Mesenchymal stem cell (in vitro differentiated cells and primary cell): ENCODE measurements around the gene STOML1.

Experiments
- DNase-seq: peaks from one replicate; pipeline ENCODE4 v3.0.0-alpha.2; 2013
- H2AFZ ChIP-seq: one replicate; pipeline ENCODE4 v1.6.1; 2013; ENCODE audit warnings: low read depth, mild to moderate bottlenecking, control low read depth, inconsistent platforms, low read length, moderate library complexity
- H2AK5ac ChIP-seq: 2 replicates; pipeline ENCODE4 v1.6.1; 2013; ENCODE audit warnings: low read length, moderate library complexity, mild to moderate bottlenecking, inconsistent platforms; ENCODE audit not compliant: severe bottlenecking
- H2BK120ac ChIP-seq: one replicate; pipeline ENCODE4 v1.6.1; 2013; ENCODE audit warnings: low read depth, mild to moderate bottlenecking, inconsistent platforms, low read length, moderate library complexity
- H2BK12ac ChIP-seq, 2 experiments: one replicate each; pipeline ENCODE4 v1.6.1; 2013; ENCODE audit warnings: inconsistent platforms in 2 of 2, low read length in 2 of 2, mild to moderate bottlenecking in 2 of 2, moderate library complexity in 2 of 2, control low read depth in 1 of 2
- H2BK15ac ChIP-seq: one replicate; pipeline ENCODE4 v1.6.1; 2013; ENCODE audit warnings: mild to moderate bottlenecking, low read depth, inconsistent platforms; ENCODE audit not compliant: poor library complexity, severe bottlenecking
- H2BK5ac ChIP-seq: 2 replicates; pipeline ENCODE4 v1.6.1; 2013; ENCODE audit warnings: low read depth, mild to moderate bottlenecking, low read length, control low read depth, inconsistent platforms; ENCODE audit not compliant: poor library complexity, severe bottlenecking
- H3K14ac ChIP-seq, 2 experiments: one replicate each; pipeline ENCODE4 v1.6.1; 2013; ENCODE audit warnings: inconsistent platforms in 2 of 2, low read length in 2 of 2, control low read depth in 1 of 2, mild to moderate bottlenecking in 1 of 2, moderate library complexity in 1 of 2
- H3K18ac ChIP-seq, 2 experiments: one replicate each; pipeline ENCODE4 v1.6.1; 2013; ENCODE audit warnings: inconsistent platforms in 2 of 2, low read length in 2 of 2, control low read depth in 1 of 2, low read depth in 1 of 2, mild to moderate bottlenecking in 1 of 2
- H3K23ac ChIP-seq, 2 experiments: one replicate each; pipeline ENCODE4 v1.6.1; 2013; ENCODE audit warnings: inconsistent platforms in 2 of 2, low read length in 2 of 2, mild to moderate bottlenecking in 2 of 2, moderate library complexity in 2 of 2, control low read depth in 1 of 2
- H3K27ac ChIP-seq: 2 replicates; pipeline ENCODE4 v1.5.1; 2013; ENCODE audit warnings: mild to moderate bottlenecking, moderate library complexity, low read length, control low read depth, inconsistent platforms; ENCODE audit not compliant: poor library complexity, severe bottlenecking
- H3K27me3 ChIP-seq, 2 experiments: 2 replicates each; pipeline versions ENCODE4 v1.6.1 to v1.7.0; 2013; ENCODE audit warnings: low read length in 2 of 2, mild to moderate bottlenecking in 2 of 2, moderate library complexity in 2 of 2, control low read depth in 1 of 2, inconsistent platforms in 1 of 2; ENCODE audit not compliant: control insufficient read depth in 1 of 2, insufficient read depth in 1 of 2
- H3K36me3 ChIP-seq, 2 experiments: 2 replicates each; pipeline versions ENCODE4 v1.6.1 to v1.7.0; 2013; ENCODE audit warnings: low read length in 2 of 2, control low read depth in 1 of 2, inconsistent platforms in 1 of 2, low read depth in 1 of 2, mild to moderate bottlenecking in 1 of 2; ENCODE audit not compliant: insufficient read depth in 2 of 2, control insufficient read depth in 1 of 2
- H3K4ac ChIP-seq, 2 experiments: one replicate each; pipeline ENCODE4 v1.6.1; 2013; ENCODE audit warnings: inconsistent platforms in 2 of 2, low read length in 2 of 2, mild to moderate bottlenecking in 2 of 2, moderate library complexity in 2 of 2, control low read depth in 1 of 2, low read depth in 1 of 2
- H3K4me1 ChIP-seq: 2 replicates; pipeline ENCODE4 v1.6.1; 2013; ENCODE audit warnings: low read depth, low read length, control low read depth; ENCODE audit not compliant: control insufficient read depth, insufficient read depth
- H3K4me2 ChIP-seq: 2 replicates; pipeline ENCODE4 v1.6.1; 2013; ENCODE audit warnings: low read length, mild to moderate bottlenecking, inconsistent platforms; ENCODE audit not compliant: poor library complexity, severe bottlenecking
- H3K4me3 ChIP-seq, 2 experiments: 2 replicates each; pipeline versions ENCODE4 v1.5.1 to v1.7.0; 2013; ENCODE audit warnings: low read length in 2 of 2, mild to moderate bottlenecking in 2 of 2, control low read depth in 1 of 2, low read depth in 1 of 2; ENCODE audit not compliant: insufficient read depth in 1 of 2
- H3K79me1 ChIP-seq: replicated peaks from 2 replicates; pipeline ENCODE4 v1.6.1; 2013; ENCODE audit warnings: mild to moderate bottlenecking, control low read depth, low read length, inconsistent platforms; ENCODE audit not compliant: poor library complexity, severe bottlenecking
- H3K9ac ChIP-seq: 2 replicates; pipeline ENCODE4 v1.7.0; 2013; ENCODE audit warnings: mild to moderate bottlenecking, low read length, moderate library complexity
- H3K9me3 ChIP-seq: 2 replicates; pipeline ENCODE4 v1.7.0; 2013; ENCODE audit warnings: mild to moderate bottlenecking, low read length; ENCODE audit not compliant: control insufficient read depth
- H4K8ac ChIP-seq: one replicate; pipeline ENCODE4 v1.6.1; 2013; ENCODE audit warnings: inconsistent platforms, mild to moderate bottlenecking, low read length, moderate library complexity
- H4K91ac ChIP-seq: one replicate; pipeline ENCODE4 v1.6.1; 2013; ENCODE audit warnings: mild to moderate bottlenecking, low read length, inconsistent platforms
- WGBS: methylation state at CpG from one replicate; pipeline ENCODE4 v1.1.7; 2013; ENCODE audit warnings: mixed read lengths; 5-methylcytosine and 5-hydroxymethylcytosine counted together

Gene STOML1

DNA sequence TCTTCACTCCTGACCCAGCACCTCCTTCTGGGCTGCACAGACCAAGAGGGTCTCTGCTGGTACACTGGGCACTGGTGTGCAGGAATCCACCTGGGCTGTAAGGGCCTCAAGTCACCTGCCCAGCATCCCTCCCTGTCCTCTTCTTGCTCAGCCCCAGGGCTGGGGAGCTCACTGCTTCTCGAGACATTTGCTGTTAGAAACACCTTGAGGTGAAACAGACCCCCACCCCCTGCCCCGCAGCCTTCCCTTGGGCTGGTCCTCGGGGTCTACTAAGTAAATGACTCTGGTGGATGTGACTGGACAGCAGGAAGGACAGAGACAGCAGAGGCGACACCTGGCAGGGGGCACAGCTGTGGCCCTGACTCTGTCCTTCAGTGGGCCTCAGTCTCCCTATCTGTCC, 36.8 kb downstream of the STOML1 start:
- Histone ChIP-seq H3K4ac (peak overlapping the region; percentile 30 to 73), H3K27ac (no peak overlapping the region), H3K79me1 (peaks cover 4% of the 10 kb centered on the region), H4K91ac (peak overlapping the region; percentile 75), H3K18ac (peak overlapping the region; percentile 48 to 67), H3K9ac (peak overlapping the region; percentile 60), H3K9me3 (no peaks in the 10 kb centered on the region), H2BK15ac (peak overlapping the region; percentile 44), H3K36me3 (peaks cover 22 to 30% of the 10 kb centered on the region in 2 experiments), H3K4me1 (peaks cover 52% of the 10 kb centered on the region), H2BK5ac (no peak overlapping the region), H2BK12ac (peak overlapping the region in 1 of 2 experiments; percentile 90), H2AFZ (no peak overlapping the region), H3K23ac (no peak overlapping the region), H3K14ac (peak overlapping the region in 1 of 2 experiments; percentile 26), H3K4me3 (no peak overlapping the region), H3K27me3 (no peaks in the 10 kb centered on the region), H2BK120ac (no peak overlapping the region), H4K8ac (no peak overlapping the region), H2AK5ac (peak overlapping the region; percentile 49), H3K4me2 (no peak overlapping the region)
- 96% methylated on average over 4 of the region's 4 CpGs for WGBS
- no peak for DNase-seq

DNA sequence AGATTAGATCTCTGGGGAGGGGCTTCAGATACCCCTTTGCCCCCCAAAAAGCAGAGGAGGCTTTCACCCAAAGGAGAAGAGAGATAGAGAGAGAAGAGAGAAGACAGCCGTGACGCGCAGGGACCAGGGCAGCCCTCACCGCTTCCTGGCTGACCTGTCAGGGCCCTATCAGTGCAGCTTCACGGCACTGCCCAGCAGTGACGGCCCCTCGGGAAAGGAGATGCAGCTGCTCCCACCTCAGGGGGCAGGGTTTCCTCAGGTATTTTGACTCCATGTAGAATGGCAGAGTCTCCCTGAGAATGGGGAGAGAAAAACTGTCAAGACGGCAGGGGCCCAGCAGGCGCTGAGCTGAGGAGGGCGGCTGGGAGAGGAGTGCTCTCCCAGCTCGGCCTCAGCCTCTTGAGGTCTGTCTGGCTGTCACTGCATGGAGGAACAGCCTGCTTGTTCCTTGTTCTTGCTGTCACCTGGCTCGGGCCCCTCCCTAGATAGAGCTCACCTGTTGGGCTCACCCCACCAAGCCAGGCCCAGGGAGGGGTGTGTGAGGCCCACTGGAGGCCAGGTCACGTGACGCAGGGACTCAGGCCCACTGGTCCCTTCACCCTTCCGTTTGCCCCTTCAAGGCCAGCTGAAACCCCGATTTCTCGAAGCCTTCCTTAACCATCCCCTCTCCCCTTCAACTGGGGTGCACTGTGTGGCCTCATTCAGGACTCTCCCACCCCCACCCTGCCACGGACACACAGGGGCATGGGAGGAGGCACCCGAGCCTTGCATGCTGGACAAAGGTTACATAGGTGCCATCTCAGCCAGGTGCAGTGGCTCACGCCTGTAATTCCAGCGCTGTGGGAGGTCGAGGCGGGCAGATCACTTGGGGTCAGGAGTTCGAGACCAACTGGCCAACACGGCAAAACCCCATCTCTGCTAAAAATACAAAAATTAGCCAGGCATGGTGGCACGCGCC, 37.6 kb downstream of the STOML1 start:
- H3K14ac ChIP-seq = peak overlapping the region in 1 of 2 experiments; percentile 76
- peaks cover 49% of the 10 kb centered on the region for H3K4me1 ChIP-seq
- H3K9ac ChIP-seq = no peak overlapping the region
- H2AK5ac ChIP-seq = peak overlapping the region; percentile 15
- H3K27me3 ChIP-seq = no peaks in the 10 kb centered on the region
- H2BK120ac ChIP-seq = no peak overlapping the region
- H3K4me2 ChIP-seq = no peak overlapping the region
- no peak overlapping the region for H3K27ac ChIP-seq
- peaks cover 4% of the 10 kb centered on the region for H3K79me1 ChIP-seq
- no peak overlapping the region for H4K8ac ChIP-seq
- H3K4me3 ChIP-seq = no peak overlapping the region
- peak overlapping the region in 1 of 2 experiments; percentile 15 for H3K4ac ChIP-seq
- no peak overlapping the region for H3K23ac ChIP-seq
- H2BK12ac ChIP-seq = peak overlapping the region; percentile 38 to 60
- 91% methylated on average over 27 of the region's 27 CpGs for WGBS
- peak overlapping the region; percentile 26 for H2BK15ac ChIP-seq
- no peak for DNase-seq
- H2BK5ac ChIP-seq = no peak overlapping the region
- peak overlapping the region; percentile 70 for H4K91ac ChIP-seq
- no peak overlapping the region for H2AFZ ChIP-seq
- peaks cover 31 to 36% of the 10 kb centered on the region in 2 experiments for H3K36me3 ChIP-seq
- H3K18ac ChIP-seq = peak overlapping the region; percentile 24 to 43
- H3K9me3 ChIP-seq = no peaks in the 10 kb centered on the region

DNA sequence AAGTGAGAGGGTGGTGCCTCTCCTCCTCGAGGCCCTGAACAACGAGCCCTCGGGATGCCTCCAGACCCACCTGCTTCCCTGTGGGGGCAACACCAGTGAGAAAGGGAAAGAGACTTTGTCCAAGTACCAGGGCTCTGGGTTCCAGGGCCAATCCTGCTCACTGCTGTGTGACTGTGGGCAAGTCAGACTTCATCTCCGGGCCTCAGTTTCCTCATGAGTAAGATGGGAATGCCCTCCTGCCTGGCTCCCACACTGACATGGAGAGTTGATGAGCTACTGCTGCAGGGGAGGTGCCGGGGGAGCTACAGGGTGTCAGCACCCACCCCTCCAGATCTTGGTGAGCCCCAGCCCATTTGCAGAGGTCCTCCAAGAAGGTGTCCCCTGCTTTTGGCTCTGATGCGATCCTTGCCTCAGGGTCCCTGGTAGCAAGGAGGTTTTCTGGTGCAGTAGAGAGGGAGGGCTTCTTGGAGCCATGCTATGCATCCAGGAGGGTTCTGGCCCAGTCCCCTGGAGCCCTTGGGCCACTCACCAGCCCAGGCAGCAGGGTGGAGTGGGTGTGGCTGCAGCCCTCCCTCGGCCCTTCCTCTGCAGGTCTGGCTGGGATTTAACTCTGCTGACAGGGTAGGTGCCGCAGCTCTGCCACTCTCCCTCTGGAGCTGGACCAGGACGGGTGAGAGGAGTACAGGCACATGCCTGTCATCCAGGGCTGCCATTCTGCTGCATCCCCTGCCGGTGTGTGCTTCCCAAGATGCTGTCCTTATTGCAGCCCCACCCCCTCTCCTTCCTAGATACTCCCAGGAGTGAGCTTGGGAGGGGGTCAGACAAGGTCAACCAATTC, 39.0 kb downstream of the STOML1 start:
- Histone ChIP-seq H3K4me3 (no peak overlapping the region), H3K36me3 (peaks cover 44 to 50% of the 10 kb centered on the region in 2 experiments), H4K8ac (peak overlapping the region; percentile 67), H2BK5ac (peak overlapping the region; percentile 10), H3K4me2 (no peak overlapping the region), H3K79me1 (peaks cover 4% of the 10 kb centered on the region), H3K27ac (no peak overlapping the region), H2AK5ac (no peak overlapping the region), H3K14ac (peak overlapping the region in 1 of 2 experiments; percentile 19), H3K9me3 (no peaks in the 10 kb centered on the region), H4K91ac (peak overlapping the region; percentile 97), H2BK15ac (peak overlapping the region; percentile 9), H3K18ac (peak overlapping the region; percentile 83 to 98), H2AFZ (no peak overlapping the region), H3K27me3 (no peaks in the 10 kb centered on the region), H3K4ac (peak overlapping the region; percentile 64 to 97), H3K4me1 (peaks cover 47% of the 10 kb centered on the region), H3K9ac (no peak overlapping the region), H2BK120ac (no peak overlapping the region), H2BK12ac (peak overlapping the region; percentile 79 to 99), H3K23ac (no peak overlapping the region)
- WGBS = 76% methylated on average over 10 of the region's 10 CpGs
- DNase-seq = no peak
